Activated CD4-positive, alpha-beta T cell treated with anti-CD3 and anti-CD28 coated beads, Interleukin-2, amount 50 U/mL, for 1 hour (primary cell): ENCODE measurements around the gene HAUS5.
A peak's percentile ranks its signal among the peaks of the same experiment; 100 is the strongest.

Source experiments
- DNase-seq: peaks from one replicate; pipeline ENCODE4 v3.0.0-alpha.2; 2020

HAUS5 gene

GRCh38 chr19:35673121-35673804 is 60.7 kb downstream of the HAUS5 start:
- peak; percentile 11 for DNase-seq
